ENCODE measurements around the gene TAF11L9.
"Not testable (repeated sequence)": the region's sequence is repeated elsewhere in the genome, so short reads cannot be mapped to it uniquely, and the experiment has no call there.

Gene TAF11L9

GRCh38 chr5:17594255-17594654, at the start of gene TAF11L9:
TSS of gene TAF11L9 (minus strand) at chr5:17594394.
- not testable (repeated sequence) for DNase-seq (ENCODE audit: low read depth in 2 of 2)

GRCh38 chr5:17634160-17634559, 40.0 kb upstream of the TAF11L9 start, which contains the start of gene TAF11L14:
TSS of gene TAF11L14 (plus strand) at chr5:17634460.
- DNase-seq (ENCODE audit: low read depth in 2 of 2), result no peak

- not testable (repeated sequence) for DNase-seq (ENCODE audit: low read depth in 2 of 2)
Measured at GRCh38 chr5:17631788-17632187, 37.6 kb upstream of the TAF11L9 start, which contains the start of gene TAF11L13. TSS of gene TAF11L13 (plus strand) at chr5:17632088.

GRCh38 chr5:17625686-17626085, 31.5 kb upstream of the TAF11L9 start:
- no peak for DNase-seq (ENCODE audit: low read depth in 2 of 2)

GRCh38 chr5:17620627-17621026, 26.4 kb upstream of the TAF11L9 start:
- DNase-seq (ENCODE audit: low read depth in 2 of 2), result no peak

- no peak for DNase-seq (ENCODE audit: low read depth in 2 of 2)
Measured at GRCh38 chr5:17619354-17619753, 25.2 kb upstream of the TAF11L9 start.

- DNase-seq (ENCODE audit: low read depth in 2 of 2), result no peak
Measured at GRCh38 chr5:17614872-17615605, 20.8 kb upstream of the TAF11L9 start.

- DNase-seq (ENCODE audit: low read depth in 2 of 2), result not testable (repeated sequence)
Measured at GRCh38 chr5:17610092-17610491, 15.9 kb upstream of the TAF11L9 start, which contains the start of gene TAF11L12. TSS of gene TAF11L12 (plus strand) at chr5:17610392.

- DNase-seq (ENCODE audit: low read depth in 2 of 2), result not testable (repeated sequence)
Measured at GRCh38 chr5:17607461-17607860, 13.3 kb upstream of the TAF11L9 start.

GRCh38 chr5:17604951-17605350, 10.8 kb upstream of the TAF11L9 start:
- no peak for DNase-seq (ENCODE audit: low read depth in 2 of 2)

GRCh38 chr5:17603880-17604279, 9.7 kb upstream of the TAF11L9 start, which contains the start of gene TAF11L11:
TSS of gene TAF11L11 (plus strand) at chr5:17604183.
- DNase-seq (ENCODE audit: low read depth in 2 of 2), result not testable (repeated sequence)

- not testable (repeated sequence) for DNase-seq (ENCODE audit: low read depth in 2 of 2)
Measured at GRCh38 chr5:17597728-17598127, 3.5 kb upstream of the TAF11L9 start, which contains the start of gene TAF11L10. TSS of gene TAF11L10 (minus strand) at chr5:17597828.

GRCh38 chr5:17590860-17591259, 3.3 kb downstream of the TAF11L9 start, which contains the start of gene TAF11L8:
TSS of gene TAF11L8 (minus strand) at chr5:17590960.
- DNase-seq (ENCODE audit: low read depth in 2 of 2), result not testable (repeated sequence)

GRCh38 chr5:17585658-17586057, 8.5 kb downstream of the TAF11L9 start, which contains the start of gene TAF11L7:
TSS of gene TAF11L7 (minus strand) at chr5:17585758.
- DNase-seq (ENCODE audit: low read depth in 2 of 2), result not testable (repeated sequence)

Measured in stimulated activated CD8-positive, alpha-beta memory T cell treated with anti-CD3 and anti-CD28 coated beads, Interleukin-15, amount 100 ng/mL, for 4 hours (primary cell).